Measurements from ENCODE around the gene RRM2.

DNA sequence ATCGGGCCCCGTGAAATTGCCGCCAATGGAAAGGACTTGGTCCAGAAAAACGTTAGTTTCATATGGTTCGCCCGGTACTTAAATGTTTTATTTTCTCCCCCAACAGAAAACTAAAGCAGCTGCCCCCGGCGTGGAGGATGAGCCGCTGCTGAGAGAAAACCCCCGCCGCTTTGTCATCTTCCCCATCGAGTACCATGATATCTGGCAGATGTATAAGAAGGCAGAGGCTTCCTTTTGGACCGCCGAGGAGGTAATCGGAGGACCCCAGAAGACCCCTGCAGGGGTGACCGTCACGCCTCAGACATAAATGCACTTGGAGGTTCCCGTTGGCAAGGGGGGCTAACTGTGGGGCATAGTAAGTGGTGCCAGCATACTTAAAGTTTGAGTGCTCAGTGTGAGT is 742 bp downstream of the RRM2 start:
- TF ChIP-seq SP1 (IDR thresholded peaks at IDR 0.05) (no peak), FOXA1 (IDR thresholded peaks at IDR 0.05) (no peak), HDGF (IDR thresholded peaks at IDR 0.05; ENCODE audit: borderline replicate concordance) (no peak), FOXM1 (IDR thresholded peaks at IDR 0.05; ENCODE audit: borderline replicate concordance) (no peak), LEF1 (IDR thresholded peaks at IDR 0.05; ENCODE audit: borderline replicate concordance) (no peak), SUZ12 (IDR thresholded peaks at IDR 0.05) (no peak), L3MBTL2 (conservative IDR thresholded peaks at IDR 0.05) (no peak), BHLHE40 (IDR thresholded peaks at IDR 0.05; ENCODE audit: borderline replicate concordance) (no peak), NFRKB (IDR thresholded peaks at IDR 0.05) (no peak), ELF4 (IDR thresholded peaks at IDR 0.05) (no peak), TARDBP (IDR thresholded peaks at IDR 0.05) (no peak), ARNT (IDR thresholded peaks at IDR 0.05) (no peak), CTBP1 (IDR thresholded peaks at IDR 0.05; ENCODE audit: borderline replicate concordance) (no peak), FOXK2 (IDR thresholded peaks at IDR 0.05) (no peak)

Measured in HEK293T (cell line).